SK-N-MC (cell line): ENCODE data around the gene NSD1.

ENCODE experiments used
- EZH2 ChIP-seq: fragments of 200-600 bp; sonication (generic); IDR thresholded peaks from one replicate; pipeline ENCODE4 v1.6.1; 2017; ENCODE audit warnings: antibody characterized with exemption
- POLR2AphosphoS5 ChIP-seq: IDR thresholded peaks from 2 replicates; pipeline ENCODE4 v1.6.1; 2012; ENCODE audit warnings: mild to moderate bottlenecking, low read depth, low read length, borderline replicate concordance

GRCh38 chr5:177316005-177316404, 182.4 kb downstream of the NSD1 start:
- no peak for TF ChIP-seq POLR2AphosphoS5
- TF ChIP-seq EZH2: no peak
